Epidermal melanocyte (primary cell): Measurements from ENCODE around the gene OLFML2A.
"Not testable (repeated sequence)": the region's sequence is repeated elsewhere in the genome, so short reads cannot be mapped to it uniquely, and the experiment has no call there.

Experiments
- DNase-seq: peaks from one replicate; pipeline ENCODE4 v3.0.0; 2011; ENCODE audit warnings: low spot score; ENCODE audit not compliant: insufficient read length

OLFML2A gene

DNA sequence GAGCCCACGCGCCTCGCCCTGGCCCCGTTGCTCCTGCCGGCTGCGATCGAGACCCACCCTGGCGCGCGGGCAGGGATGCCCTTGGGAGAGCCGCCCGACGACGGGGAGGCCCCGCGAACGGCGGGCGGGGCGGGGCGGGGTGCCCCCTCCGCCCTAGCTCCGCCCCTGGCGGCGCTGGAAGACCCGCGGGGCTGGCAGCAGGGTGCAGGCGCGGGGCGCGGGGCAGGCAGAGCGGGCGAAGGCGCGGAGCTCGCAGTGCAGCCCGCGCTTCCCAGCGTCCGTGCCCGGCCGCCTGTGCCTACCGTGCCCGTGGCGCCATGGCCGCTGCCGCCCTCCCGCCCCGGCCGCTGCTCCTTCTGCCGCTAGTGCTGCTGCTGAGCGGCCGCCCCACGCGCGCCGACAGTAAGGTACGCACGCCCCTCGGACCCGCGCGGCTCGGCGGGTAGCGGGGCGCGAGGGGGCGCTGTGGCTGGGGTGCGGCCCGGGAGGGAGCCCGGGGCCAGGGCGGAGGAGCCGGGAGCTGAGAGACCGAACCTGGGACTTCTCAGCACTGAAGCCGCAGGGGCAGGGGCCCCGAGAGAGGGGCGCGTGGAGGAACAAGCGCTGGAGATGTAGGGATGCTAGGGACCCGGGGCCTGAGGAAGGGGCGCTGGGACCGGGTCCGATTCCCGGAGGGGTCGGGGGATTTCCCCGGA lies at the start of gene OLFML2A:
Gene OLFML2A (plus strand): TSS at position 180 of the 695 bp plus-strand sequence. CDS start 138 bp downstream, at position 318.
- peak; percentile 19 for DNase-seq

DNA sequence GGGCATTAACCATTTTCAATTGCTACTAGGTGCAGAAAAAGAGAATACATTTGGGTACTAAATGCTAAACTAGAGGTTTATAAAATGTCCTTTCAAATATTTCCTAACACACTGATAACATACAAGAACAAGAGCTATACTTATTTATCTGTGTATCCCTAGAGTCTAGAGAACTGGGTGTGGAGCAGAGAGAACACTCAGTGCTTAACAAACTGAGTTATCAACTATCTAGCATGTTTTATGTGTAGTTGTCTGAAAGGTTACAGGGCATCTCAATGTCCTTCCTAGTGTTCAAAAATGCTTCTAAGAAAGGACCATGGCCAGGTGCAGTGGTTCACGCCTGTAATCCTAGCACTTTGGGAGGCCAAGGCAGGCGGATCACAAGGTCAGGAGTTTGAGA lies 46.2 kb upstream of the OLFML2A start:
- DNase-seq: no peak

DNA sequence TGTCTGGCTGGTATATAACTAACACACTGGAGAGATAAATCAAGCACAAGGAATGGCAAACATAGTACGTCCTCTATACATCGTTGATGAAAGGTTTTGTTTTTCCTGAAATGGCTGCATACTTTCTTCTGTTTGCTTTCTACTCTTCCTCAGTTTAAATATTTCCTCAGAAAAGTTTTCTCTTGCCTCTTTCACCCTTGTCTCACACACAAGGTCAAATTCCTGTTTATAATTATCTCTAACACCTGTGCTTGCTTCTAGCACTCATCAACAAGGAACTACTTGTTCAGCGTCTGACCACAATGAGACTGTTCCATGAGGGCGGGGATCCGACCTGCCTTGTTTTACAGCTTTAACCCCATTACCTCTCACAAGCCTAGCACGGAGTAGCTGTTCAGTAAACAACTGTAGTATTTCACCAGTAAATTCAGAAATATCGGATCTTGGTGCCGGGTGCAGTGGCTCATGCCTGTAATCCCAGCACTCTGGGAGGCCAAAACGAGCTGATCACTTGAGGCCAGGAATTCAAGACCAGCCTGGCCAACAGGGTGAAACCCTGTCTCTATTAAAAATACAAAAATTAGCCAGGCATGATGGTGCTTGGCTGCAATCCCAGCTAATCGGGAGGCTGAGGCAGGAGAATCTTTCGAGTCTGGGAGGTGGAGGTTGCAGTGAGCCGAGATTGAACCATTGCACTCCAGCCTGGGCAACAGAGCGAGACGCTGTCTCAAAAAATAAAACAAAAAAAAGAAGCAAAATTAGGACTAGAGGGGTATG lies 42.8 kb upstream of the OLFML2A start:
- DNase-seq: no peak

DNA sequence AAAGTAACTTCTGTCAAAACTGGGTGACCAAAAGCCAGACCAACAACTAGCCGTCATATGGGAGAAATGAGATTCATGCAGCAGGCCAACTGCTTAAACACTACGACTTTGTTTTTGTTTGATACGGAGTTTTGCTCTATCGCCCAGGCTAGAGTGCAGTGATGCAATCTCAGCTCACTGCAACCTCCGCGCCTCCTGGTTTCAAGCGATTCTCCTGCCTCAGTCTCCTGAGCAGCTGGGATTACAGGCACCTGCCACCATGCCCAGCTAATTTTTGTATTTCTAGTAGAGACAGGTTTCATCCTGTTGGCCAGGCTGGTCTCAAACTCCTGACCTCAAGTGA lies 42.2 kb upstream of the OLFML2A start:
- not testable (repeated sequence) for DNase-seq

DNA sequence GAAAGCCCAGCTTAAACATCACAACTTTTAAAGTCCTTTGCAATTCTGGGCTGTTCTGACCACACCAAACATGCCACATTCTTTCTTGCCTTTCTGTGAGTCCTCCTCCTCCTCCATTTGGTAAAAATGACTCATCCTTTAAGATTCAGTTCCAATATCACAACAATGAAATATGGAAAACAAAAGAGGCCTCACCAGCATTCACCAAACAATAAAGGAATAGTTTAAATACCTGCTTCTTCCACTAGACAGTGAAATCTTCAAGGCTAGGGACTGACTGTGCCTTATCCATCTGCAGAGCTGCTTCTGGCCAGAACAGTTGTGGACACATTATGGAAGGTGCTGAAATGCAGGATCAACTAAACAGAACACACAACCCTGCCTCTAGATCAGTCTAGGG lies 41.8 kb upstream of the OLFML2A start:
- DNase-seq: no peak

DNA sequence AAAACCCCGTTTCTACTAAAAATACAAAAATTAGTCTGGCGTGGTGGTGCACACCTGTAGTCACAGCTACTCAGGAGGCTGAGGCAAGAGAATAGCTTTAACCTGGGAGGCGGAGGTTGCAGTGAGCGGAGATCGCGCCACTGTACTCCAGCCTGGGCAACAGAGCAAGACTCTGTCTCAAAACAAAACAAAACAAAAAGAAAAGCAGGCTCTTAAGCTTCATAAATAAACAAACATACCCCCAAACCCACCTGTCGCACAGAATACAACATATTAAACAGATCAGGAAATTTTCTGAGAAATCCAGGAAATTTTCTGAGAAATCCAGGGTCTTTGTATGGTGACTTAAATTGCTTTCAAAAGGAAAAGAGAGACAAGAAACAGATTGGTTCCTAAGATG lies 38.9 kb upstream of the OLFML2A start:
- not testable (repeated sequence) for DNase-seq

DNA sequence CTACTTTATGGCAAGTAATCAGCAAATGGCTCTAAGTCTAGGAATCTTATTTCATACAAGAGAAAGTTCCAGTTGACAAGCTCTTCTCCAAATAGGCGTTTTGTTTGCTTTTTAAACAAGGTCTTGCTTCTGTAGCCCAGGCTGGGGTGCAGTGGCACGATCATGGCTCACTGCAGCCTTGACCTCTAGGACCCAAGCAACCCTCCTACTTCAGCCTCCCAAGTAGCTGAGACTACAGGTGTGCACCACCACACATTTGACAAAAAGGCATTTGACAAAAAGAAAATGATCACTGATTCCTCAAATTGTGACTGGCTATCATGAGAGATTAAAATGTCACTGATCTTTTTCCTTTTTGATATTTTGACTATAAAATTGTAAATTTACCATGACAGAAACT lies 37.6 kb upstream of the OLFML2A start:
- DNase-seq: no peak

DNA sequence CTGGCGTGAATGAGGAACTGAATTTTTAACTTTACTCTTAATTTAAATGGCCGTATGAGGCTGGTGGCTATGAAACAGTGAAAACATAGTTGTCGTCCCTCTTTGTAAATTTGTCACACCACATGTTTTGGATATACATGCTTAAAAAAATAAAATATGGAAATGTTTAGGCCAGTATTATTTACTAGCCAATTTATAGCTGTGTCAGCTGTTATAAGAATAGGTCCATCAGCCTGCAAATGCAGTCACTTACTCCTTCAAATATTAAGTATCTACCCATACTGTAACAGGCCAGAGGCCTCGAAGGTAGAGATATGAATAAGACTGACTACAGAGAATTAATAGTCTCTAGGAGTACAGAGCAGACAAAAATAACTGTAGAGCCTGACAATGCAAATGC lies 35.8 kb upstream of the OLFML2A start:
- DNase-seq: no peak

DNA sequence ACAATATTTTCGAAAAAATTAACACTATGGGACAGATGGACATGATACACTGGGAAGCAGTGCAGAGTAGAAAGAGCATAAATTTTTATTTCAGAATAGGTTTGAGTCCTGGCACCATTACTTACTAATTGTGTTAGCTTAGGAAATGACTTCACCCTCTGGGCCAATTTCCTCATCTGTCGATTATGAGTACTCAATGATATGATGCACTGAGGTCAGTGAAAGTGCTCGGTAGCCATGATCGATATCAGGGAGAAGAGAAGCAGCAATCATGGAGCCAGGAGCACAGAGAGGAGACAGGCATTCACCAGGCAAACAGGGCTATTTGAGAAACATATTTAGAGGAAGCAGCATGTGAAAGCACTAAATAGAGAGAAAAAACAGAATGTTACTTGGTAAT lies 35.3 kb upstream of the OLFML2A start:
- no peak for DNase-seq

DNA sequence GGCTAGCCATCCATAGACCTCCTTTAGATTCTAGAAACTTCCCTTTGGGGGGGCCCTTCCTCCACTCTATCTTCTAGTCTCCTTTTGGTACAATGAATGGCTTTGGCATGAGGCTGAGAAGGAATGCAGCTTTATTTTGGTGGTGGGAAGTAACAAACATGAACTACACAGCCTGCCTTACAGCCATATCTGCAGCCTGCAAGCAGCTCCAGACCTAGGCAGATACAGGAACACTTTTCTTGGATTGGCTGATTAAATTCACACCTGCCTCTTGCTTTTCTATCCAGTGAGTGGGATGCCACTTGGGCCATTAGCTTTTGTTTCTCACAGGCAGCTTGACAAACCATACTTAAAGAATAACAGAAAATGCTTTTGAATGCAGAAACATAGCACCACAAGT lies 34.0 kb upstream of the OLFML2A start:
- no peak for DNase-seq

DNA sequence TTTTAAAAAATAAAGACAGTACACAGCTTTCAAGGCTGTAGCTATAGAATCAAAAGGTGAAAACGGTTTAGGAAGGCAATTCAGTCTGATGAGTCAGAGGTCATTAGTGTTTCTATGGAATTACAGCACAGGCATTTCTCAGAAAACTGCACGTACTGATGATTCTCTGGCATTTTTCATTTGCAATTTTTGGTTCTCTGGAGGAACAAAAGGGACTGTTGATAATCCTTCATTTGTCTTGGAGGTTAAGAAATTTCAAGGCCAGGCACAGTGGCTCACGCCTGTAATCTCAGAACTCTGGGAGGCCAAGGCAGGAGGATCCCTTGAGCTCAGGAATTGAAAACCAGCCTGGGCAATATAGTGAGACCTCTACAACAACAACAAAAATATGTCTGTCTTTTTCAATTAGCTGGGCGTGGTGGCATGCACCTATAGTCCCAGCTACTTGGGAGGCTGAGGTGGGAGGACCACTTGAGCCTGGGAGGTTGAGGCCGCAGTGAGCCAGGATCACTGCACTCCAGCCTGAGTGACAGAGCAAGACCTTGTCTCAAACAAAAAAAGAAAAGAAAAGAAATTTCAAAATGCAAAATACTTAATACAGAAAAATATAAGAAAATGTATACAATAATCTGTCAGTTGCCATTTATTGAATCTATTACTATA lies 33.1 kb upstream of the OLFML2A start:
- DNase-seq: no peak

DNA sequence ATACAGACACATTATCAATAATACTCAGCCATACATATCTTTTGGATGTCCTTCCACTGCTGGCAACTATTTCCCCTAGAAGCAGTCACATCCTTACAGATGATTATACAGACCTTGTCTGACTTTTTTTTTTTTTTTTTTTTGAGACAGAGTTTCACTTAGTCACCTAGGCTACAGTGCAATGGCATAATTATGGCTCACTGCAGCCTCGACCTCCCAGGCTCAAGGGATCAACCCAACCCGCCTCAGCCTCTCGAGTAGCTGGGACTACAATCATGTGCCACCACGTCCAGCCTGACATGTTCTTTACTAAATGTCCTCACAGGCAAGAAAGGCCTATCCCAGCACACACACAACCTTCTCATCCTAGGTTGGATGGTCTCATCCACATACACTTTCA lies 29.9 kb upstream of the OLFML2A start:
- no peak for DNase-seq

DNA sequence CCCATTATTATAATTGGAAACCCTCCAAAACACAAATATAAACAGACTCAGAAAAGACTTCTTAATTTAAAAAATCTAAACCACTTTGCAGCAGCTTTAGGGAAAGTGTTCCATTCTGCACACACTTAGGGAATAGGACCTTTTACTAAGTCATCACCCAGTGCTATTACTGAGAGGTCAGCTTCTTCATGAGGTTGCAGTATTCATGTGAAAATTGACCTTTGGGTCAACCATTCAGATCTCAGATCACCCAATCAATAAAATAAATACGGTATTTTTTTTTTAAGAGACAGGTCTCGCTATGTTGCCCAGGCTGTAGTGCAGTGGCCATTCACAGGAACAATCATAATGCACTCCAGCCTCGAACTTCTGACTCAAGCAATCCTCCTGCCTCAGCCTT lies 27.6 kb upstream of the OLFML2A start:
- DNase-seq: no peak

DNA sequence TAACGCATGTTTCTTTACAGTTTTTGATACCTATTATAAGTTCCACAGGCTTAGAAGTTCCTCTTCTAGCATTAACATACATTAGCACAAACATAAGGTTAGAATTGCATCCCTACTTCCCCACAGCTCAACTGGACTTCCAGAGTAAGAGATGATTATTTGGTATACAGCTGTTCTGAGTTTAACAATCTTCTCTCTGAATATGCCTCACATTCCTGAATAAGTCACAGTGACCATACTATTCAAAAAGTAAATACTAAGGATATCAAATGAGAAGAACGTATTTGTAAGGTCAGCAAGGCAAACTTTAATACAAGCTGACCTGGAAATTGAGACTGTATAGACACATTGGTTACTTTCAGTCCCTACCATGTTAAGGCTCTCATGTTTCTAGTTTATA lies 27.2 kb upstream of the OLFML2A start:
- DNase-seq: no peak

DNA sequence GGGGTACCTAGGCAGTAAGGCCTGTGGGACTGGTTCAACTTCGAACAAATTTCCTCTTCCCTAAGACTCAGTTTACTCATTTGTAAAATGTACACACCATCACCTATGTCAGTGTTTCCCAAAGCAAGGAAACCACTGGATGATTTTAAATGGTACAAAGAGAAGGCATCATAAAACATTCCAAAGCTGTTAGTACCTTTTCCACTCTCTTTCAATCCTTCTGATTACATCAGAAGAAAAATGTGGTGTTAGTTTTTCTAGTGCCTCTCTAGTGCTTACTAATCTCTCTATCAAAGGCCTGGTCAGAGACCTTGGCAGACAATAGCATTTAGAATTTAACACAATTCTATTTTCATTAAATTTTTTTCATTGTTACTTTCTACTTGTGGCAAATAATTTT lies 24.0 kb upstream of the OLFML2A start:
- no peak for DNase-seq

DNA sequence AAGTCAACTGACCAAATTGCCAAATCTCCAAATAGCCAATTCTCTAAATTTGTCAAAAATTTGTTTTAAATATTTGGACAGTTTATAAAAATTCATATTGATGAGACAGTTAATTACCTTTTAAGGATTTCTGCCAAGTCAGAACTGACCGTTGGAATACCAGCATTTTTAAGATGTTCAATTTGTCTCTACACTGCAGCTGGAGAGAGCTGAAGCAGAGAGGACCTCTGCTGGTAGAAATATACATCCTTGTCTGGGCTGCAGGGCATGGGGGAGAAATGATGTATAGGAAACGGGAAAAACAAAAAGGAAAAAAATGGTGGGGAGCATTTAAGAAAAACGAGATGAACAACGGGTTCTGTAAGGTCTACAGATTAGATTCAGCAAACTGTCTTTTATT lies 22.6 kb upstream of the OLFML2A start:
- DNase-seq: no peak

DNA sequence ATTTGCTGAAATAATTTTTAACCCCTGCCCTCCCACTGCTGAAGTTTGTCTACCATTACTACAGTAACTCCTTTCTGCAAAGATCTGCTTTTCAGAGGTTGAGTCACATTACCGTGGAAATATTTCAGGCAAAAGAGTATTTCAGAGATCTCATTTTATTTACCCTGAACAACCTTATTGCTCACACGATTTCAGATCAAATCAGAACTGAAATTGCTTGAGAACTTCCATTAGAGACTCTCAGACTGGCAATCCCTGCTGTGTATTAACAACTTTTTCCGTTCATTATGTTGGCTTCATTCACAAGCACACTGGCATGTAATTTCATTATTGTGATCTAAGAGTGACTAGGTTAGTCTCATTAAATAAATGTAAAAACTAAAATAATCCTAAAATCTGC lies 21.9 kb upstream of the OLFML2A start:
- no peak for DNase-seq

DNA sequence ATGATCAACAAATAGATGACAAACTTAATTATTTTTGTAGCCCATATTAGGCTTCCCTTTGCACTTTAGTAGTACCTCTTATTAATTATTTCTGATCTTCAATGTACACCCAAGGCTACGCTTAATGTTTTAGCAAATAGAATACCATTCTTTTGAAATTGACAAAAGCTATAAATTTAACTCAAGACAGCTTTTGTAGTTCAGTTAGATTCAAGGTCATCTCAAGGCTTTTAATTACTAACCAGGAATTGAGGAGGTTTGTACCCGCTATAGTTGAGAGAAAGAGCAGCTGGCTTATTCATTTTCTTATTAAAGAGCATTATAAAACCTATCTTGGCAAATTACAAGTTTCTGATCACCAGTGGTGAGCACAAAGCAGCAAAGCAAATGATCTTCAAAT lies 20.9 kb upstream of the OLFML2A start:
- DNase-seq: no peak

DNA sequence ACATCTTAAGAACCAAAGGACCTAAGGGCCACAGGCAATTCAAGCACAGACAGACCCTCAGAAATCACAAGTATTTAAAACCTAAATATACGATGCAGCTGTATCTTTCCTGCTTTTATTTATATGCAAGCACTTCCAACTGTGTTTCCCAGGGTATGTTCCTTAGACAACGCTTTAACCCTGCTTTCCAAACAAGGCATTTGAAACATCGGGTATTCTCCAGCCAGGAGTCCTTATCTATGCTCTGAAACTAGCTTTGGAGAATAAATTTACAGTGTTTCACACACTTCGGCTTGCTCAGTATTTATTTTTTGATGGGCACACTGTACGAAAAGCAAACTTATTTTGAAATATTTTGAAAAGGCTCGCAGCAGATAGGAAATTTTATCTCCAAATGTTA lies 19.3 kb upstream of the OLFML2A start:
- DNase-seq: no peak

DNA sequence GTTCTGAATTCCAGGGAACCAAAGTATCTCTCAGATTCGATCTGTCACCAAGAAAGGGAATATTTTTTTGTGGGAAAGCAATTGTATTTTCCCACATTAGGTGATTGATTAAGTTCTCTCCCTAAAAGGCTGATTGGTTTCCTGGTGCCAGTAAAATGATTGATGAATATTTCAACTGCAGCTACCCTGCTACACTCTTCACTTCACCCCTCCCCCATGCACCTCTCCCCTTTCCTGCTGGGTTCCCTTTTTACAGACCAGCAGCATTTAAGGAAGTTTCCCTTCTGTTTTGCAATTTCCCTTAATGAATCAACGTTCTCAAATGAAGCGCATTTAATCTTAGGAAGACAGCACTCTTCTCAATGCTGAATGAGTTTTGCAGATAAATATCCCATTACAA lies 18.9 kb upstream of the OLFML2A start:
- DNase-seq: no peak

DNA sequence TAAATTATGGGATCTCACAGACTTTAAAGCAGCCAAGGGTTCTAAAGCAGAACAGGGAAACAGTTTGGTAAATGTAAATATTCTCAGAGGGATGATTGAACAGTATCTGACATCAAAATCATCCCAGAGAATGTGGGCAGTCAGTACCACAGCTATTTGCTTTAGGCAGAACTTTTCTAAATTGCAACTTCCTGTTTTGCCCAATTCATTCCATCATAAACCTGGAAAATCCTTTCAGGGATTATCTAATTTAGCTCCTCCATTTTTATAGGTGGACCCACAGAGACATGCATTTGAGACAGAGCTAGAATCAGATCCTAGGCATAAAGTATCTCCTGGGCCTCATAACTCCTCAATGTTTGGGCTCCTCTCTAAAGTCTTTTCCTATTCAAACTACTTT lies 18.2 kb upstream of the OLFML2A start:
- no peak for DNase-seq

DNA sequence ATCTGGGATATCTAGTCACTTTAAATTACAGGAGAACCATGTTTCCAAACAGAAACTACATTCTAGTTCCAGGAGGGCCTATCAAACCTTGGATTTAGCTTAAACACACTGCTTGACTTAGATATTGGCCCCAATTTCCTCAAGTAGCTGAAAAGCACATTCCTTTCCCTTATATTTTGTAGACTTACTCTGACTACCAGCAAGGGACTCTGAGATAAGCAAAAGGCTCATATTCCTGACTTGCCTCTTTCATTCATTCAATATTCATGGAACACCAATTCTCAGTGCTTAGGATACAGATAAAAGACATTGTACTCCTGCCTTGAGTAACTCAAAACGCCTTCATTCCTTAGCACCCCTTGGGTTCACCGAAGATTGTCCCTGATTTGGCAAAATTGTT lies 17.6 kb upstream of the OLFML2A start:
- no peak for DNase-seq

DNA sequence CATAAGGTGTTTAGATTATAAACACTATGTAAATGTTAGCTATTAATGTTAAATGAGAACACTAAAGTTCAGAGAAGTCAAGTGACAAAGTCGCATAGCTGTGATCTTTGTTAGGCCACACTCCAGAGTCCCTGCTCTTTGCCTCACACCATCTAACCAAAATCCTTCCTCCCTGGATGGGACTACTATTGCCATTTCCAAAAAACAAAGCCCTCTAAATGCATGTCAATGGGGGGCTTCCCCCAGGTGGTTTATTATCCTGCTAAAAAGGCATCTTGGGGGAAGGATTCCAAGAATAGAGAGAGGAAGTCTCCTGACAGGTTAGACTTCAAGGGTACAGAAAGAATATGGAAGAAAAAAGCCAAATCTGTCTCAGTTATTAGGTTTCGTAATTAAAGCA lies 16.2 kb upstream of the OLFML2A start:
- no peak for DNase-seq
